OCI-LY7 (cell line): ENCODE measurements around the gene POMC.

Source experiments
- EZH2phosphoT487 ChIP-seq: fragments of 200-600 bp; sonication (generic); IDR thresholded peaks from 2 replicates; pipeline ENCODE4 v1.6.1; 2018; ENCODE audit warnings: low read depth, borderline replicate concordance, mild to moderate bottlenecking, mixed run types, antibody characterized with exemption, low read length, moderate library complexity, mixed read lengths
- TF ChIP-seq, protein P1 (sequence below): fragments of 200-600 bp; sonication (generic); conservative IDR thresholded peaks from 2 replicates; pipeline ENCODE4 v1.5.1; 2014; ENCODE audit warnings: mild to moderate bottlenecking, antibody characterized with exemption, low read length, moderate library complexity, mixed read lengths

GRCh38 chr2:25123682-25124081, 44.7 kb downstream of the POMC start:
- TF ChIP-seq, protein P1, sequence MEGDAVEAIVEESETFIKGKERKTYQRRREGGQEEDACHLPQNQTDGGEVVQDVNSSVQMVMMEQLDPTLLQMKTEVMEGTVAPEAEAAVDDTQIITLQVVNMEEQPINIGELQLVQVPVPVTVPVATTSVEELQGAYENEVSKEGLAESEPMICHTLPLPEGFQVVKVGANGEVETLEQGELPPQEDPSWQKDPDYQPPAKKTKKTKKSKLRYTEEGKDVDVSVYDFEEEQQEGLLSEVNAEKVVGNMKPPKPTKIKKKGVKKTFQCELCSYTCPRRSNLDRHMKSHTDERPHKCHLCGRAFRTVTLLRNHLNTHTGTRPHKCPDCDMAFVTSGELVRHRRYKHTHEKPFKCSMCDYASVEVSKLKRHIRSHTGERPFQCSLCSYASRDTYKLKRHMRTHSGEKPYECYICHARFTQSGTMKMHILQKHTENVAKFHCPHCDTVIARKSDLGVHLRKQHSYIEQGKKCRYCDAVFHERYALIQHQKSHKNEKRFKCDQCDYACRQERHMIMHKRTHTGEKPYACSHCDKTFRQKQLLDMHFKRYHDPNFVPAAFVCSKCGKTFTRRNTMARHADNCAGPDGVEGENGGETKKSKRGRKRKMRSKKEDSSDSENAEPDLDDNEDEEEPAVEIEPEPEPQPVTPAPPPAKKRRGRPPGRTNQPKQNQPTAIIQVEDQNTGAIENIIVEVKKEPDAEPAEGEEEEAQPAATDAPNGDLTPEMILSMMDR, result no peak
- no peak for TF ChIP-seq EZH2phosphoT487
